ENCODE data around the gene FRMD4A. TPM values are rescaled to one million over a fixed set of nuclear protein-coding genes. Genes with fewer than 3 reads are reported as not detected.
"Not testable (repeated sequence)": the region's sequence is repeated elsewhere in the genome, so short reads cannot be mapped to it uniquely, and the experiment has no call there.

FRMD4A gene
- total RNA-seq, 1 donor from 2014 or later, result 28.2 TPM

- Histone ChIP-seq H3K36me3 (ENCODE audit: control insufficient read depth, insufficient read depth, low read length) (no peaks in the 10 kb centered on the region), H3K27me3 (ENCODE audit: control insufficient read depth, insufficient read depth, low read length) (no peaks in the 10 kb centered on the region), H3K4me3 (ENCODE audit: low read depth, low read length) (no peak overlapping the region)
- no peak for DNase-seq (ENCODE audit: low read depth)
- no peak for TF ChIP-seq CTCF (IDR thresholded peaks at IDR 0.05; ENCODE audit: insufficient read depth, low read length, poor library complexity, severe bottlenecking)
These were observed 87.5 kb downstream of the FRMD4A start for GRCh38 chr10:14243221-14243620.

- H3K27me3 ChIP-seq (ENCODE audit: control insufficient read depth, insufficient read depth, low read length), result no peaks in the 10 kb centered on the region
- no peak for DNase-seq (ENCODE audit: low read depth)
- no peak overlapping the region for H3K4me3 ChIP-seq (ENCODE audit: low read depth, low read length)
- H3K36me3 ChIP-seq (ENCODE audit: control insufficient read depth, insufficient read depth, low read length), result no peaks in the 10 kb centered on the region
- no peak for TF ChIP-seq CTCF (IDR thresholded peaks at IDR 0.05; ENCODE audit: insufficient read depth, low read length, poor library complexity, severe bottlenecking)
These were observed 89.5 kb downstream of the FRMD4A start for GRCh38 chr10:14241196-14241595.

- TF ChIP-seq CTCF (IDR thresholded peaks at IDR 0.05; ENCODE audit: insufficient read depth, low read length, poor library complexity, severe bottlenecking), result no peak
- Histone ChIP-seq H3K4me3 (ENCODE audit: low read depth, low read length) (no peak overlapping the region), H3K27me3 (ENCODE audit: control insufficient read depth, insufficient read depth, low read length) (no peaks in the 10 kb centered on the region), H3K36me3 (ENCODE audit: control insufficient read depth, insufficient read depth, low read length) (no peaks in the 10 kb centered on the region)
- DNase-seq (ENCODE audit: low read depth), result no peak
These were observed 90.2 kb downstream of the FRMD4A start for GRCh38 chr10:14240253-14241189.

GRCh38 chr10:14238659-14239058, 92.1 kb downstream of the FRMD4A start:
- DNase-seq (ENCODE audit: low read depth); H3K27me3 ChIP-seq (ENCODE audit: control insufficient read depth, insufficient read depth, low read length); H3K36me3 ChIP-seq (ENCODE audit: control insufficient read depth, insufficient read depth, low read length): not testable (repeated sequence)

GRCh38 chr10:14236341-14236740, 94.4 kb downstream of the FRMD4A start:
- DNase-seq (ENCODE audit: low read depth), result no peak
- Histone ChIP-seq H3K4me3 (ENCODE audit: low read depth, low read length) (no peak overlapping the region), H3K27me3 (ENCODE audit: control insufficient read depth, insufficient read depth, low read length) (no peaks in the 10 kb centered on the region), H3K36me3 (ENCODE audit: control insufficient read depth, insufficient read depth, low read length) (no peaks in the 10 kb centered on the region)
- TF ChIP-seq CTCF (IDR thresholded peaks at IDR 0.05; ENCODE audit: insufficient read depth, low read length, poor library complexity, severe bottlenecking), result no peak

More at GRCh38 chr10:14238659-14239058, 92.1 kb downstream of the FRMD4A start:
- not testable (repeated sequence) for H3K4me3 ChIP-seq (ENCODE audit: low read depth, low read length)

GRCh38 chr10:14235566-14236195, 95.0 kb downstream of the FRMD4A start:
- no peaks in the 10 kb centered on the region for H3K36me3 ChIP-seq (ENCODE audit: control insufficient read depth, insufficient read depth, low read length)
- no peaks in the 10 kb centered on the region for H3K27me3 ChIP-seq (ENCODE audit: control insufficient read depth, insufficient read depth, low read length)
- DNase-seq (ENCODE audit: low read depth), result no peak
- no peak for TF ChIP-seq CTCF (IDR thresholded peaks at IDR 0.05; ENCODE audit: insufficient read depth, low read length, poor library complexity, severe bottlenecking)
- H3K4me3 ChIP-seq (ENCODE audit: low read depth, low read length), result no peak overlapping the region
